NCI-H2196 (cell line): ENCODE data around the gene QRICH2.

ENCODE experiments used
- DNase-seq: peaks from one replicate; lab custom pipeline; 2025; ENCODE audit not compliant: unreplicated experiment; lab: John Stamatoyannopoulos, UW

Gene QRICH2

GRCh38 chr17:76279742-76280287 lies 28.3 kb downstream of the QRICH2 start:
- DNase-seq: no peak

- DNase-seq: peak; percentile 98
Measured at GRCh38 chr17:76278952-76279741, 28.9 kb downstream of the QRICH2 start.

- DNase-seq: no peak
Measured at GRCh38 chr17:76278268-76278908, 29.7 kb downstream of the QRICH2 start.

GRCh38 chr17:76277300-76278267 lies 30.5 kb downstream of the QRICH2 start:
- DNase-seq: no peak

GRCh38 chr17:76276461-76277299 lies 31.4 kb downstream of the QRICH2 start:
- DNase-seq: no peak

GRCh38 chr17:76276069-76276431 lies 32.0 kb downstream of the QRICH2 start:
- DNase-seq: no peak

- no peak for DNase-seq
Measured at GRCh38 chr17:76275382-76276068, 32.6 kb downstream of the QRICH2 start.

- DNase-seq: no peak
Measured at GRCh38 chr17:76274112-76274956, 33.7 kb downstream of the QRICH2 start.

- no peak for DNase-seq
Measured at GRCh38 chr17:76273445-76274111, 34.5 kb downstream of the QRICH2 start.

- DNase-seq: no peak
Measured at GRCh38 chr17:76272541-76273444, 35.3 kb downstream of the QRICH2 start.

- no peak for DNase-seq
Measured at GRCh38 chr17:76271669-76272540, 36.2 kb downstream of the QRICH2 start.

GRCh38 chr17:76270770-76271668 lies 37.1 kb downstream of the QRICH2 start:
- no peak for DNase-seq

GRCh38 chr17:76270127-76270592 lies 37.9 kb downstream of the QRICH2 start:
- DNase-seq: no peak

- DNase-seq: no peak
Measured at GRCh38 chr17:76268991-76269981, 38.8 kb downstream of the QRICH2 start.
